SK-N-SH treated with all-trans-retinoic acid at 6 μM for 48 hours (cell line): Measurements from ENCODE around the gene FUT3.
"Not testable (repeated sequence)": the region's sequence is repeated elsewhere in the genome, so short reads cannot be mapped to it uniquely, and the experiment has no call there.

Experiments used
- GLIS3 ChIP-seq: fragments of 250-450 bp; sonication (Bioruptor Pico); IDR thresholded peaks from 2 replicates; pipeline ENCODE4 v1.5.0; 2020; ENCODE audit warnings: mild to moderate bottlenecking, moderate library complexity
- OSR1 ChIP-seq: fragments of 250-450 bp; sonication (Bioruptor Pico); IDR thresholded peaks from 2 replicates; pipeline ENCODE4 v1.8.0; 2022; ENCODE audit warnings: moderate library complexity, mild to moderate bottlenecking, inconsistent platforms
- RARB ChIP-seq: fragments of 250-450 bp; sonication (Bioruptor Pico); IDR thresholded peaks from 2 replicates; pipeline ENCODE4 v1.8.0; 2021; ENCODE audit warnings: mild to moderate bottlenecking, moderate library complexity
- ZNF565 ChIP-seq: fragments of 450-650 bp; formaldehyde crosslinking; conservative IDR thresholded peaks from 2 replicates; pipeline ENCODE4 v1.5.0; 2020; ENCODE audit warnings: low read depth, mild to moderate bottlenecking, moderate library complexity
- ZNF8 ChIP-seq: fragments of 450-650 bp; formaldehyde crosslinking; IDR thresholded peaks from 2 replicates; pipeline ENCODE4 v1.5.0; 2020; ENCODE audit warnings: mild to moderate bottlenecking, moderate library complexity

GRCh38 chr19:5874496-5874895 lies 23.2 kb upstream of the FUT3 start:
- TF ChIP-seq ZNF8; ZNF565 (CRISPR knock-in tag); RARB (CRISPR knock-in tag); GLIS3; OSR1 (CRISPR knock-in tag): not testable (repeated sequence)
